Measurements from ENCODE around the gene BSND.

The BSND gene

GRCh38 chr1:55002686-55003085, 4.0 kb downstream of the BSND start:
- TF ChIP-seq CTCF (IDR thresholded peaks at IDR 0.05; ENCODE audit: insufficient read depth, low read depth, low read length, missing control alignments) = no peak
- H3K4me3 ChIP-seq (ENCODE audit: low read length) = no peak overlapping the region
- DNase-seq (ENCODE audit: low read depth) = no peak

- no peak overlapping the region for H3K4me3 ChIP-seq (ENCODE audit: low read length)
- no peak for TF ChIP-seq CTCF (IDR thresholded peaks at IDR 0.05; ENCODE audit: insufficient read depth, low read depth, low read length, missing control alignments)
- DNase-seq (ENCODE audit: low read depth) = no peak
These were observed 6.8 kb downstream of the BSND start for GRCh38 chr1:55005351-55006140.

GRCh38 chr1:55006931-55007330, 8.2 kb downstream of the BSND start:
- TF ChIP-seq CTCF (IDR thresholded peaks at IDR 0.05; ENCODE audit: insufficient read depth, low read depth, low read length, missing control alignments) = no peak
- H3K4me3 ChIP-seq (ENCODE audit: low read length) = no peak overlapping the region
- DNase-seq (ENCODE audit: low read depth) = no peak

- TF ChIP-seq CTCF (IDR thresholded peaks at IDR 0.05; ENCODE audit: insufficient read depth, low read depth, low read length, missing control alignments) = no peak
- H3K4me3 ChIP-seq (ENCODE audit: low read length) = no peak overlapping the region
- DNase-seq (ENCODE audit: low read depth) = peak; percentile 85
These were observed 8.9 kb downstream of the BSND start for GRCh38 chr1:55007625-55008024.

GRCh38 chr1:55010194-55010886, 11.6 kb downstream of the BSND start:
- TF ChIP-seq CTCF (IDR thresholded peaks at IDR 0.05; ENCODE audit: insufficient read depth, low read depth, low read length, missing control alignments) = no peak
- DNase-seq (ENCODE audit: low read depth) = no peak

GRCh38 chr1:55010887-55011217, 12.1 kb downstream of the BSND start:
- DNase-seq (ENCODE audit: low read depth) = no peak
- TF ChIP-seq CTCF (IDR thresholded peaks at IDR 0.05; ENCODE audit: insufficient read depth, low read depth, low read length, missing control alignments) = no peak
- H3K4me3 ChIP-seq (ENCODE audit: low read length) = no peak overlapping the region

More at GRCh38 chr1:55010194-55010886, 11.6 kb downstream of the BSND start:
- no peak overlapping the region for H3K4me3 ChIP-seq (ENCODE audit: low read length)

Measured in epithelial cell of esophagus (primary cell).